Gastroesophageal sphincter (tissue), 4 donors: Measurements from ENCODE around the gene NOSIP. TPM values are rescaled to one million over a fixed set of nuclear protein-coding genes. Genes with fewer than 3 reads are reported as not detected.

Experiments used
- ATAC-seq: fragments of 150-250 bp; one replicate; pipeline ENCODE4 v1.9.1; 2016; ENCODE audit warnings: mild to moderate bottlenecking, moderate library complexity
- H3K27ac ChIP-seq, 4 donors: fragments of 200-600 bp; sonication (generic) in 3 of 4; 1 replicate in 3 of 4; 2 replicates in 1 of 4; pipeline ENCODE4 v1.5.1; 2016 to 2019
- H3K27me3 ChIP-seq: fragments of 200-600 bp; sonication (generic); one replicate; pipeline ENCODE4 v1.5.1; 2019
- H3K36me3 ChIP-seq, 2 donors: fragments of 200-600 bp; sonication (generic); one replicate each; pipeline ENCODE4 v1.5.1; 2019; ENCODE audit warnings: control low read depth in 1 of 2
- H3K4me1 ChIP-seq, 3 donors: fragments of 200-600 bp; sonication (generic); 1 replicate in 2 of 3; 2 replicates in 1 of 3; pipeline ENCODE4 v1.5.1; 2016 to 2019; ENCODE audit warnings: control low read depth in 2 of 3
- H3K4me3 ChIP-seq, 2 donors: fragments of 200-600 bp; sonication (generic); one replicate each; pipeline ENCODE4 v1.5.1; 2019; ENCODE audit warnings: mild to moderate bottlenecking in 1 of 2, moderate library complexity in 1 of 2
- H3K9me3 ChIP-seq, 3 donors: fragments of 200-600 bp; sonication (generic); one replicate each; pipeline ENCODE4 v1.5.1; 2017 to 2019; ENCODE audit warnings: control low read depth in 2 of 3
- EP300 ChIP-seq: sonication (generic); formaldehyde crosslinking; IDR thresholded peaks from one replicate; pipeline ENCODE4 v1.6.1; 2017; ENCODE audit warnings: antibody characterized with exemption, mild to moderate bottlenecking
- POLR2A ChIP-seq, 2 donors: fragments of 450-650 bp; IDR thresholded peaks; one replicate each; pipeline ENCODE4 v1.6.1; 2017; ENCODE audit warnings: antibody characterized with exemption in 2 of 2, mild to moderate bottlenecking in 2 of 2, moderate library complexity in 1 of 2
- POLR2AphosphoS5 ChIP-seq: sonication (generic); formaldehyde crosslinking; IDR thresholded peaks from one replicate; pipeline ENCODE4 v1.6.1; 2017; ENCODE audit warnings: antibody characterized with exemption
- WGBS, 2 donors: methylation state at CpG; one replicate each; pipeline ENCODE4 v1.1.5; 2018; ENCODE audit warnings: low coverage in 1 of 2; 5-methylcytosine and 5-hydroxymethylcytosine counted together
- total RNA-seq, 4 donors: library from RNA; depleted of rRNA; stranded (reverse); fragments of >200 nt; gene quantifications; one replicate each; pipeline ENCODE4 v1.1.0, GENCODE V29; 2016
- TF ChIP-seq, protein P1 (sequence below), 4 experiments: fragments of 200-600 bp in 2 of 4; fragments of 450-650 bp in 2 of 4; sonication (generic) in 1 of 4; IDR thresholded peaks; one replicate each; pipeline ENCODE4 v1.5.1; 2017 to 2019; ENCODE audit warnings: antibody characterized with exemption in 4 of 4, mild to moderate bottlenecking in 2 of 4, moderate library complexity in 2 of 4

The NOSIP gene
- total RNA-seq, 4 donors from 2014 or later = 45.5 to 59.6 (median 51.8) TPM

DNA sequence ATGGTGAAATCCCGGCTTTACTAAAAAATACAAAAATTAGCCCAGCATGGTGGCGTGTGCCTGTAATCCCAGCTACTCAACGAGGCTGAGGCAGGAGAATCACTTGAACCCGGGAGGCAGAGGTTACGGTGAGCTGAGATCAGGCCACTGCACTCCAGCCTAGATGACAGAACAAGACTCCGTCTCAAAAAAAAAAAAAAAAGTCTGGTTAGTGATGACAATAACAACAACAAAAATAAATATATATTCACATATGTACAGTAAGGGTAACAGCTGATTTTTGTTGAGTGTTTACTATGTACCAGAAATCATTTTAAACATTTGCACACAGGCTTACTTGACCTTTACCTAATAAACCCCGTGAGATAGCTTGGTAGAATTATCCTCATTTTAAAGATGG is 36.6 kb upstream of the NOSIP start:
- ATAC-seq = no peak
- Histone ChIP-seq H3K4me3 (no peak overlapping the region), H3K27ac (no peak overlapping the region), H3K9me3 (no peaks in the 10 kb centered on the region), H3K4me1 (peaks cover 0 to 25% (median 8%) of the 10 kb centered on the region in 3 donors), H3K27me3 (no peaks in the 10 kb centered on the region), H3K36me3 (peaks cover 0 to 93% of the 10 kb centered on the region in 2 donors)
- no peak for TF ChIP-seq POLR2AphosphoS5
- no peak for TF ChIP-seq EP300
- TF ChIP-seq, protein P1, sequence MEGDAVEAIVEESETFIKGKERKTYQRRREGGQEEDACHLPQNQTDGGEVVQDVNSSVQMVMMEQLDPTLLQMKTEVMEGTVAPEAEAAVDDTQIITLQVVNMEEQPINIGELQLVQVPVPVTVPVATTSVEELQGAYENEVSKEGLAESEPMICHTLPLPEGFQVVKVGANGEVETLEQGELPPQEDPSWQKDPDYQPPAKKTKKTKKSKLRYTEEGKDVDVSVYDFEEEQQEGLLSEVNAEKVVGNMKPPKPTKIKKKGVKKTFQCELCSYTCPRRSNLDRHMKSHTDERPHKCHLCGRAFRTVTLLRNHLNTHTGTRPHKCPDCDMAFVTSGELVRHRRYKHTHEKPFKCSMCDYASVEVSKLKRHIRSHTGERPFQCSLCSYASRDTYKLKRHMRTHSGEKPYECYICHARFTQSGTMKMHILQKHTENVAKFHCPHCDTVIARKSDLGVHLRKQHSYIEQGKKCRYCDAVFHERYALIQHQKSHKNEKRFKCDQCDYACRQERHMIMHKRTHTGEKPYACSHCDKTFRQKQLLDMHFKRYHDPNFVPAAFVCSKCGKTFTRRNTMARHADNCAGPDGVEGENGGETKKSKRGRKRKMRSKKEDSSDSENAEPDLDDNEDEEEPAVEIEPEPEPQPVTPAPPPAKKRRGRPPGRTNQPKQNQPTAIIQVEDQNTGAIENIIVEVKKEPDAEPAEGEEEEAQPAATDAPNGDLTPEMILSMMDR (IDR thresholded peaks at IDR 0.05) = no peak
- TF ChIP-seq POLR2A (IDR thresholded peaks at IDR 0.05) = no peak
- WGBS, 2 donors = 89 to 90% methylated on average over 4 of the region's 7 CpGs

GRCh38 chr19:49616532-49616931 is 36.2 kb upstream of the NOSIP start:
- H3K9me3 ChIP-seq = no peaks in the 10 kb centered on the region
- 88% methylated on average over 4 of the region's 7 CpGs; no CpG with 5 or more reads in 1 of the 2 donors for WGBS, 2 donors
- peaks cover 0 to 25% (median 8%) of the 10 kb centered on the region in 3 donors for H3K4me1 ChIP-seq
- H3K27me3 ChIP-seq = no peaks in the 10 kb centered on the region
- TF ChIP-seq POLR2A (IDR thresholded peaks at IDR 0.05) = no peak
- no peak for TF ChIP-seq POLR2AphosphoS5
- TF ChIP-seq, protein P1 (IDR thresholded peaks at IDR 0.05) = no peak
- TF ChIP-seq EP300 = no peak
- no peak overlapping the region for H3K27ac ChIP-seq
- no peak for ATAC-seq
- no peak overlapping the region for H3K4me3 ChIP-seq
- peaks cover 0 to 89% of the 10 kb centered on the region in 2 donors for H3K36me3 ChIP-seq

DNA sequence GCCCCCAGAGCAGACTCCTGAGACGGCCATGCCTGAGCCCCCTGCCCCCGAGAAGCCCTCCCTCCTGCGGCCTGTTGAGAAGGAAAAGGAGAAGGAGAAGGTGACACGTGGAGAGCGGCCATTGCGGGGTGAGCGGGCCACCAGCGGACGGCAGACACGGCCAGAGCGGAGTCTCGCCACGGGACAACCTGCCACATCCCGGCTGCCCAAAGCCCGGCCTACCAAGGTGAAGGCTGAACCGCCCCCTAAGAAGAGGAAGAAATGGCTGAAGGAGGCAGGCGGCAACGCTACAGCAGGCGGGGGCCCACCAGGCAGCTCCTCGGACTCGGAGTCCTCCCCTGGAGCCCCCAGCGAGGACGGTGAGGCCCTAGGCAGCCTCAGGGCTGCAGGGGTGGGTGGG is 35.5 kb upstream of the NOSIP start:
- 97% methylated on average over 13 of the region's 23 CpGs; no CpG with 5 or more reads in 1 of the 2 donors for WGBS, 2 donors
- H3K27me3 ChIP-seq = no peaks in the 10 kb centered on the region
- no peak overlapping the region for H3K4me3 ChIP-seq
- TF ChIP-seq EP300 (no peak), POLR2A (IDR thresholded peaks at IDR 0.05) (no peak), POLR2AphosphoS5 (no peak)
- TF ChIP-seq, protein P1 (IDR thresholded peaks at IDR 0.05) = no peak
- H3K4me1 ChIP-seq = peaks cover 0 to 25% (median 8%) of the 10 kb centered on the region in 3 donors
- no peak for ATAC-seq
- peaks cover 0 to 88% of the 10 kb centered on the region in 2 donors for H3K36me3 ChIP-seq
- H3K27ac ChIP-seq = no peak overlapping the region
- no peaks in the 10 kb centered on the region for H3K9me3 ChIP-seq

- TF ChIP-seq EP300 (no peak), POLR2A (IDR thresholded peaks at IDR 0.05) (no peak), POLR2AphosphoS5 (no peak)
- TF ChIP-seq, protein P1 (IDR thresholded peaks at IDR 0.05) = no peak
- no peaks in the 10 kb centered on the region for H3K27me3 ChIP-seq
- H3K36me3 ChIP-seq = peaks cover 0 to 88% of the 10 kb centered on the region in 2 donors
- no peaks in the 10 kb centered on the region for H3K9me3 ChIP-seq
- ATAC-seq = peak; percentile 42
- no peak overlapping the region for H3K4me3 ChIP-seq
- H3K27ac ChIP-seq = no peak overlapping the region
- 76 to 83% methylated on average over 2 to 4 of the region's 19 CpGs for WGBS, 2 donors
- peaks cover 0 to 25% (median 8%) of the 10 kb centered on the region in 3 donors for H3K4me1 ChIP-seq
These were observed 33.9 kb upstream of the NOSIP start for GRCh38 chr19:49614096-49614833.

DNA sequence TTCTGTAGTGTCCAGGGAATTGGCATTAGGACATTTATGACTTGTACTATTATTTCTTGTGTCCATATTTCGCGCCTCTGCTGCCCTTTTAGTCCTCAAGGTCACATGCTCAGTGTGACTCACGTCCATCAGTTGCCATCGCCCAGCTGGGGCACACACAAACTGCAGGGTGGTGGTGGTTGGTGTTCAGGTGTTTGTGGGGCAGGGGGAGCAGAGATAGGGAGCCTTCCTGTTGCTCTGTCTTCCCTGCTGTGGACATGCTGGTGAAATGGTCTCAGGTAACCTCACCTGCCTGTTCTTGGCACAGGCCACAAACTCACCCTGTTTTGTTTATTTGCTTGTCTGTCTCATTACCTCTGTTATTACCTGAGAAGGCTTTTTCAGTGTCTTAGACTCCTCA is 33.0 kb upstream of the NOSIP start:
- peaks cover 0 to 88% of the 10 kb centered on the region in 2 donors for H3K36me3 ChIP-seq
- WGBS, 2 donors = 72 to 74% methylated on average over 4 of the region's 4 CpGs
- H3K27ac ChIP-seq = no peak overlapping the region

More for the DNA sequence above, 33.0 kb upstream of the NOSIP start:
- Histone ChIP-seq H3K9me3 (no peaks in the 10 kb centered on the region), H3K27me3 (no peaks in the 10 kb centered on the region), H3K4me1 (peaks cover 0 to 25% (median 8%) of the 10 kb centered on the region in 3 donors), H3K4me3 (no peak overlapping the region)
- ATAC-seq = no peak
- TF ChIP-seq EP300 = no peak
- TF ChIP-seq POLR2A (IDR thresholded peaks at IDR 0.05) = no peak
- no peak for TF ChIP-seq POLR2AphosphoS5
- TF ChIP-seq, protein P1 (IDR thresholded peaks at IDR 0.05) = no peak
